Measurements from ENCODE around the gene RAB1B.
"Not testable (repeated sequence)": the region's sequence is repeated elsewhere in the genome, so short reads cannot be mapped to it uniquely, and the experiment has no call there.

RAB1B gene

DNA sequence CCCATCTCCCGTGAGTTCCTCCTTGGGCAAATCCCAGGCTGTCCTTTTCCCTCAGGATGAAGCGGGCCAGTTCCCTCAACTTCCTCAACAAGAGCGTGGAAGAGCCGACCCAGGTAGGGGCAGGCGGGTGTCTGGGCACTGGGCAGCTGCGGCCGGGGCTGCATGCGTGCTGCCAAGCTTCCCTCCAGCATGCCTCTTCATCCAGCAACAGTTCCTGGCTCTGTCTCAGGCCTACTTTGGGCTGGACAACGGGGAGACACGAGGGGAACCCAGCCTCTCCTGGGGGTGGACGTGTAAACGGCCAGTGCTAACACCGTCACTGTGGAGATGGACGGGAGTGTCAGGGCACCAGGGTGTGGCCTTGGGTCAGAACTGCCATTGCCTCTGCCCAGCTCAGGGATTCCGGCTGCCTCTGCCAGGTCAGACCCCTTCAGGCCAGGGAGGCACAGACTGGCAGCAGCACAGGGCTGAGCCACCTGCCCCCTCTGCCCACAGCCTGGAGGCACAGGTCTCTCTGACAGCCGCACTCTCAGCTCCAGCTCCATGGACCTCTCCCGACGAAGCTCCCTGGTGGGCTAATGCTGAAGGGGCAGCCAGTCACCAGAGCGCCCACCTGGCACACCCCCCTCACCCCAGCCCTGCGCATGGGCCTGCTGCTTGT lies 1.9 kb upstream of the RAB1B start:
- no peak for DNase-seq (ENCODE audit: low read depth in 2 of 3, low spot score in 1 of 3)

DNA sequence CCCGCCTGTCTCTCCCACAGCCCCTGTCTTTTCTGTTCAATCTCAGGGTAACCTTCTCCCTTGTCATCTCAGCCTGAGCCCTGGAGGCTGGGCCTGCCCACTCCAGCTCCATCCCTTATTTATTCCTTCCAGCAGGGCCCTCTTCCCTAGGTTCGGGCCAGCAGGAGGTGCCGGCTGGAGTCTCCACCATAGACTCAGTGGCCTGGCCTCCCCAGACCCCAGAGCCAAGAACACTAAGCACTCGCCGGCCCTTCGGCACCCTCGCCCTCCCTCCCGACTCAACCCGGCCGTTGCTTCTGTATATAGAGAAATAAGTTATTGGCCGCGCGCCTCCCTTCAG lies 1.4 kb upstream of the RAB1B start:
- no peak for DNase-seq (ENCODE audit: low read depth in 2 of 3, low spot score in 1 of 3)

DNA sequence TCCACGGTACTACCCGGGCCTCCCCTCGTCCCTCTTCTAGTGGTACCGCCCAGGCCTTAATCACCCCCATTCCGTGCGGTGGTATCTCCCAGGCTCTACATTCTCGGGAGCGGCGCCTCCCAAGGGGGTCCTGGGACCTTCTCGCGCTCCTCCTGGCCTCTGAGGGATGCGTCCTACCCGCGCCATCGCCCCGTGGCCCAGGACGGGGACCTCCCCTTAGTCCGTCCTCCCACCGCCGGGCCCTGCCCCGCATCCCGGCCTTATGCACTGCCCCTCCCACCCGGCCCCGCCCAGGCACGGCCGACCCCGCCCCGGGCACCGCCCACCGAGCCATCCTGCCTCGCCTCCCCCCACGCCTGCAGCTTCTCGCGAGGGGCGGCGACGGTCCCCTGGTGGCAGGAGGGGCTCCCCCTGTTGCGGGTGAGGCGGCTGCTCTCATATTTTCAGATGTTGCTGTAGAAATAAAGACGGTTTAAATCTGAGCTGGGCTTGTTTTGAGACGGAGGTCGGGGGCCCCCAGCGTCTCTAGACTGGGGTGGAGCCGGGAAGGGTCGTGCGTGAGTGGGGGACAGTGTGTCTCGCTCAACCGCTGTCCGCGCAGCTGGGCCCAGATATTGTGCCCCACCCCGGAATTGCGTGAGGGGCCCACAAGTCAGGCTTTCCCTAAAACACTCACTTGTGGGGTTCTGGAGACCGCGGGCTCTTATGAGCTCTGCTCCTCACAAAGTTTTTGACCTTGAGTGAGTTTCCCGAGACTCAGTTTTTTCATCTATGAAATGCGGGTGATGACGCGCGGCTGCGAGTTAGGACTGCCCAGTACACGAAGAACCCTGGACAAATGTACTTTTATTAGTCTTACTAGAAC lies 828 bp upstream of the RAB1B start:
- peak; percentile 82 to 86 (median 83) for DNase-seq (ENCODE audit: low read depth in 2 of 3, low spot score in 1 of 3)

DNA sequence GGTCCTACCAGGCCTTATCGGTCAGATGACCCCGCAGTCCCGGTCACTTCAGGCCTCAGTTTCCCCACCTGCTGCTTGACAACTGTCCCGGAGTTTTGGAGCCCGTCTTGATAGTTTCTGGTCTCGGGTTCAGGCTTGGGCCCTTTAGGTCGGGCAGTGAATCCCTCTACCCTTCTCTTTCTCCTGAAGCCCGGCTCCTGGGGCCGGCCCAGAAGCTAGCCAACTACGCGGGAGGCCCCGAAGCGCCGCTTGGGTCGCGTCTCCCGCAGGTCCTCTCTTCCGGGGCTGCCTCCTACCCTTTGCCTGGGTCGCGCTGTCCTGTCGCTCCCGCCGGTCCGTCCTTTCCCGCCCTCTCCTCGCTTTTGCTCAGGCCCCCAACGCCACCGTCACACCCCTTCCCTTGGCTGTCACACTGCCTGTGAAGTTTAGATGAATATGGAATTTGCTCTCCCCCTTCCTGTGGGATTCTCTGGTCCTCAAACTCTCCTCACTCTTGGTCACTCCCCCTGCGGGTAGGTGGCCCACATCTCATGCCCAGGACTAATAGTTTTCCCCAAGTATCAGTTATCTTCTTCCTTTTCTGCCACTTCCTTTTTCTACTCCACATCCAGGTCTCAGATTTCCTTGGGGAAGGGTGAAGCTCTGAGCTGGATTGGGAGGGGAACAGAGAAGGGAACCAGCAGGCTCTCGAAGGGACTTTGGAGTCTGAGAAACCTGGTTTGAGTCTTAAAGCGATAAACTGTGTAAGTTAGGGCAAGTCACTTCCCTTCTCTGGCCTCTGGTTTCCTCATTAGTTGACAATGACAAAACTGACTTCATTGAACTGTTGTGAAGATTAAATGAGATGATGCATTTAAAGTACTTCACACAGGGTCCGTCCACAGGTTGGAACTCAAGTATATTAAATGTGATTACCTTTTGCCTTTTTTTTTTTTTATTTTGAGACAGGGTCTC lies 790 bp downstream of the RAB1B start:
- no peak for DNase-seq (ENCODE audit: low read depth in 2 of 3, low spot score in 1 of 3)

DNA sequence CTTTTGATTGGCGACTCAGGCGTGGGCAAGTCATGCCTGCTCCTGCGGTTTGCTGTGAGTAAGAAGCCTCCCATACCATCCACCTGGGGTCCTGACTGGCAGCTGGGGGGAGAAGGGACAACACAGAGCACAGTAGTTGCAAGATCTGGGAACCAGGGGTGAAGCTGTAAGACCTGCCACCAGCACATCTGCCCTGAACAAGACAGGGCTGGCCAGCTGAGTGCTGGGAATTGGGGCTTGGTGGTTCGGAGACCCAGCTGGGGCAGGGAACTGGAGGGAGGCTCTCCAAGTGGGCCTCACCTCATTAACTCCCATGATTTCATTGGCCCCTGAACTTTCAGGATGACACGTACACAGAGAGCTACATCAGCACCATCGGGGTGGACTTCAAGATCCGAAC lies 3.4 kb downstream of the RAB1B start:
- DNase-seq (ENCODE audit: low read depth in 2 of 3, low spot score in 1 of 3) = no peak

DNA sequence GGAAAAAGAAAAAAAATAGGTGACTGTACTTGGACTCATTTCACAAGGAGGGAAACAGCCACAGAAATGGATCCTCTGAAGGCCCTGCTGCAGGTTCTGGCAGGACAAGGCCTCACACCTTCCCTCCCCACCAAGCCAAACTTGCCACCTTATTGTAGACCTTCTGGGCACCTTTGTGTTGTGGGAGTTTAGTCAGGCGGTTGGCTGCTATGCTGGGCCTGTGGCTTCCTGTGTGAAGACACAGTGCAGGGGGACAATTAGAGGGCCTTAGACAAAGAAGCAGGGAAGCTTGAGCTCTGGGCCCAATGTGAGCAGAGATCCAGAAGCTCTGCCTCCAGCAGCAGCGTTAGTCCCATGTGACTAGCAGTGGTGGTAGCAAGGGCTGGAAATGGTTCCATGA lies 4.2 kb downstream of the RAB1B start:
- DNase-seq (ENCODE audit: low read depth in 2 of 3, low spot score in 1 of 3) = no peak

DNA sequence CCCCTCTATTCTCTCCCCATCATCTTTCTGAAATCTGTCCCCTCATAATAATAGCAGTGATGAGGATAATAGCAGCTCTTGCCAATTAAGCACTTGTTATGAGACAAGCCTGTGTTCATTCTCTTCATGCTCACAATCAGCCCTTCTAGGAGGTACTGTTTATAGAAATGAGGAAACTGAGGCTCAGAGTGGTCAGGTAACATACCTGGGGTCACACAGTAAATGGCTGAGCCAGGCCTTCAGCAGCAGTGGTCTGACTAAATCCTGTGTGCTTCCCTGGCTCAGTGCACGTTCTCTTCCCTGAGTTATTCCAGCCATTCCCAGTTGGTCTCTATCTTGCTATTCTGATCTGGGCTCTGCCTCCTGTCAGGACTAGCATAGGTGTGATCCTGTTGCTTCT lies 5.8 kb downstream of the RAB1B start:
- no peak for DNase-seq (ENCODE audit: low read depth in 2 of 3, low spot score in 1 of 3)

DNA sequence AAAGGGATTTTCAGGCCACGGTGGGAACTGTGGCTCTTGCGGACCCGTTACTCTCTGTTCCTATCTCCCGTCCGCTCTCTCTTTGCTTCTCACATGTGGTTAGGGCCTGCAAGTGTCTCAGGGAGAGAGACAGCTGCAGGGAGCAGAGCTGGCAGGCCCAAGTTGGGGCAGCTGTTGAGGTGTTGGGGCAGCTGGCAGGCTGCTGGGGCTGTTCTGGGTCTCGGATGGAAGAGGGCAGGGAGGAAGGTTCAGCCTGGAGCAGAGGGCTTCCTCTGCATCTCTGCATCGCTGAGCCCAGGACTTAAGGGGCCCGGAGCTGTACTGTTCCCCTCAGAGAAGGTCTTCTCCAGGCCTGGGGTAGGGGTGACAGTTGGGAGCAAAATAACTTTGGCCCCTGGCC lies 7.0 kb downstream of the RAB1B start:
- no peak for DNase-seq (ENCODE audit: low read depth in 2 of 3, low spot score in 1 of 3)

DNA sequence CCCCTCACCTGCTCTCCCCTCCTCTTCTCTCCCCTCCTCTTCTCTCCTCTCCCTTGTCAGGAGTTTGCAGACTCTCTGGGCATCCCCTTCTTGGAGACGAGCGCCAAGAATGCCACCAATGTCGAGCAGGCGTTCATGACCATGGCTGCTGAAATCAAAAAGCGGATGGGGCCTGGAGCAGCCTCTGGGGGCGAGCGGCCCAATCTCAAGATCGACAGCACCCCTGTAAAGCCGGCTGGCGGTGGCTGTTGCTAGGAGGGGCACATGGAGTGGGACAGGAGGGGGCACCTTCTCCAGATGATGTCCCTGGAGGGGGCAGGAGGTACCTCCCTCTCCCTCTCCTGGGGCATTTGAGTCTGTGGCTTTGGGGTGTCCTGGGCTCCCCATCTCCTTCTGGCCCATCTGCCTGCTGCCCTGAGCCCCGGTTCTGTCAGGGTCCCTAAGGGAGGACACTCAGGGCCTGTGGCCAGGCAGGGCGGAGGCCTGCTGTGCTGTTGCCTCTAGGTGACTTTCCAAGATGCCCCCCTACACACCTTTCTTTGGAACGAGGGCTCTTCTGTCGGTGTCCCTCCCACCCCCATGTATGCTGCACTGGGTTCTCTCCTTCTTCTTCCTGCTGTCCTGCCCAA lies 7.7 kb downstream of the RAB1B start:
- DNase-seq (ENCODE audit: low read depth in 2 of 3, low spot score in 1 of 3) = no peak

DNA sequence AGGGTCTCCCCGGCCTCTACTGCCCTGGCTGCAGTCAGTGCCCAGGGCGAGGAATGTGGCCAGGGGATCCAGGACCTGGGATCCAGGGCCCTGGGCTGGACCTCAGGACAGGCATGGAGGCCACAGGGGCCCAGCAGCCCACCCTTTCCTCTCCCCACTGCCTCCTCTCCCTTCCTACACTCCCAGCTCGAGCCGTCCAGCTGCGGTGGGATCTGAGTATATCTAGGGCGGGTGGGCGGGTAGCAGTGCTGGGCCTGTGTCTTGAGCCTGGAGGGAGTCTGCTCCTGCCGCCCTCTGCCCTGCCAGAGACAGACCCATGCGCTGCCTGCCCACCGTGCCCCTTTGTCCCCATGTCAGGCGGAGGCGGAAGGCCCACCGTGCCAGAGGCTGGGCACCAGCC lies 8.2 kb downstream of the RAB1B start:
- not testable (repeated sequence) for DNase-seq (ENCODE audit: low read depth in 2 of 3, low spot score in 1 of 3)

DNA sequence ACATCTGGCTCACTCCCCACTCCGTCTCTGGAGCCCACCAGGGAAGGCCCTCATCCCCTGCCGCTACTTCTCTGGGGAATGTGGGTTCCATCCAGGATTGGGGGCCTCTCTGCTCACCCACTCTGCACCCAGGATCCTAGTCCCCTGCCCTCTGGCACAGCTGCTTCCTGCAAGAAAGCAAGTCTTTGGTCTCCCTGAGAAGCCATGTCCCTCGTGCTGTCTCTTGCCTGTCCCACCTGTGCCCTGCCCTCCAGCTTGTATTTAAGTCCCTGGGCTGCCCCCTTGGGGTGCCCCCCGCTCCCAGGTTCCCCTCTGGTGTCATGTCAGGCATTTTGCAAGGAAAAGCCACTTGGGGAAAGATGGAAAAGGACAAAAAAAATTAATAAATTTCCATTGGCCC lies 8.6 kb downstream of the RAB1B start:
- not testable (repeated sequence) for DNase-seq (ENCODE audit: low read depth in 2 of 3, low spot score in 1 of 3)

DNA sequence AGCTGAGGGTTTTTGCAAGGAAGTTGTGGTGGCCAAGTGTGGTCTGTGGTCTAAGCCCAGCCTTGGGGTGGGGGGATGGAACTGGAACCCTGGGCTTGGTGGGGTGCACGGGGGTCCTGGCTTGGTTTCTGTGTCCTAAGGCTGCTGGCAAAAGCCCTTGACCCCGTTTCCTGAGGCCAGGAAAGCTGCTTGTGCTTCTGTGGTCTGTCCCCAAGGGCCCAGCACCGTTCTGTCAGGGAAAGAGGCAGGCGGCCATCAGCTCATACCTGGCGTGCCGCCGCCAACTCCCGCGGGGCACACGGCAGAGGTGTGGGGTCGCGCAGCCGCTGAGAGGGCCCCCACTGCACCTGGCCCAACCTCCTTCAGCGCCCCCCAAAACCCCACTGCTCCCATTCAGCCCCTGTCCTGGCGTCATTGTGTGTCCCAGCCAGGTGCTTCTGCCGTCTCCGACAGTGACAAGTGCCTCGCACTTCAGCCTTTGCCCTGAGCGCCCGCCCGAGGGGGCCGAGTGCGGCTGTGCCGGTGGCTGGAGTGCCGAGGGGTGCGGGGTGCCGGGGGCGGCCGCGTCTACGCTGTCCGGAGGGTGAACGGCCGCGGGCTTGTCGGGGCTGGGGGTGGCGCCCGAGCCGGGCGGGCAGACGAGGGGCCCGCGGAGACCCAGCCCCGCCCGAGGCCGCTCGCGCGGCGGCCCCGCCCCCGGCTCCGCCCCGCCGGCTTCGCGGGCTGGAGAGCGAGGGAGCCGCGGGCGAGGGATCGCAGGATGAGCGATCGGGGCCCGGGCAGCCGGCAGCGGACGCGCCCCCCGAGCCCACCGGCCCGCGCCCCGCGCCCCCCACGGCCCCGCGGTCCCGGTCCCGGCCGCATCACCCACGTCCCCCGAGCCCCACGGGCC lies 9.3 kb downstream of the RAB1B start, which contains the start of gene CNIH2:
TSS of gene CNIH2 (plus strand) at position 705 of the 892 bp plus-strand sequence. CDS start 282 bp downstream, outside the sequence.
- peak in 1 of 3 donors; percentile 39 for DNase-seq (ENCODE audit: low read depth in 2 of 3, low spot score in 1 of 3)

DNA sequence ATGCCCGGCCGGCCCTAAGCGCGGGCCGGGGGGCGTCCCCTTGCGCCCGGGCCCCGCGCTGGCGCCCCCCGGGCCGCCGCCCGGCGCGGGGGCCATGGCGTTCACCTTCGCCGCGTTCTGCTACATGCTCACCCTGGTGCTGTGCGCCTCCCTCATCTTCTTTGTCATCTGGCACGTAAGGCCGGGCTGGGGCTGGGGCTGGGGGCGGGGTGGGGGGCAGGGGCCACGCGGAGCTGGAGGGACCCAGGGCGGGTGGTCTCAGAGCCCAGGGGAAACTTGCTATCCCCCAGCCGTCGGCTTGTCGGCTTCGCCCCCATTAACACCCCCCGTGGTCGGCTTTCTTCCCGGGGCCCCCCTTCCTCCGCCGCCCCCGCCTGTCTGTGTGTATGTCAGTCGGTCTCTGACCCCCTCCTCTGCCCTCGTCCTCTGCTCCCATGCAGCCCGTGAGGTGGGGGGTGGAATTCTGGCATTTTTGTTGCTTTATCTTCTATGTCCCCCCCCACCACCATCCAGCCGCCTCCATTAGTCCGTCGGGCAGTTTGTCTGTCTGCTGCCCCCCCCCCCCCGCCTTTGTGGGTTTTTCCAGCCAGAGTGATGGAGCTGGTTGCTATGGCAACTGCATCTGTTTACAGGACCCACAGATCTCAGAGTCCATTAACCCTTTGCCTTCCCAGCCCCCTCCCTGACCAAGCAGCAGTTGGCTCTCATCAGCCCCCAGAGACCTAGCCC lies 10.1 kb downstream of the RAB1B start:
- DNase-seq (ENCODE audit: low read depth in 2 of 3, low spot score in 1 of 3) = no peak

DNA sequence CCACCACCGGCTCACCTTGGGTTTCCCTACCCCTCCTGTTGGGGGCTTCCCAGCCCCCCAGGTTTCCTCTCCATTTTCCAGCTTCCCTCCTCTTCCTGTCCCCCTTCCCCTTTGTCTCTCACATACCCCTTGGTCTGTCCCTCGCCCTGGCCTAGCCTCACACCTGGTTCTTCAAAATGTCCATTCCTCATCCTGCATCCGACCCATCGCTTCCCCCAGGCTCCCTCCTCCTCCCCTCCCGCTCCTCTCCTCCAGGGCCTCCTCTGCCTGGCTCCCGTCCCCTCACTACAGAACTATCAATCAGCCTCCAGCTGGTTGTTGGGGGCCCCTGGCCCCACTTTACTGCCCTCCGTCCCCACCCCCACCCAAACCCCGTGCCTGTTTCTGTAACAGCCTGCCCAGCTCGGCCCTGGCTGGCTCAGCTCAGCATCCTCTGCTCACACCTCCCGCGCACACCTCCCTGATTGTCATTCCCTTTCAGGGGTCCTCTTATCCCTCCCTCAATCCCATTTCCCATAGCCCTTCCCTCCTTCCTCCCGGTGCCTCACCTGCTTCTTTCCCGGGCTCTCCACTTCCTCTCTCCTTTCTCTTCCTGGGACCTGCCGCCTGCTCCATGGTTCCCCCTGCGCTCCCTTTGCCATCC lies 10.8 kb downstream of the RAB1B start:
- DNase-seq (ENCODE audit: low read depth in 2 of 3, low spot score in 1 of 3) = no peak

DNA sequence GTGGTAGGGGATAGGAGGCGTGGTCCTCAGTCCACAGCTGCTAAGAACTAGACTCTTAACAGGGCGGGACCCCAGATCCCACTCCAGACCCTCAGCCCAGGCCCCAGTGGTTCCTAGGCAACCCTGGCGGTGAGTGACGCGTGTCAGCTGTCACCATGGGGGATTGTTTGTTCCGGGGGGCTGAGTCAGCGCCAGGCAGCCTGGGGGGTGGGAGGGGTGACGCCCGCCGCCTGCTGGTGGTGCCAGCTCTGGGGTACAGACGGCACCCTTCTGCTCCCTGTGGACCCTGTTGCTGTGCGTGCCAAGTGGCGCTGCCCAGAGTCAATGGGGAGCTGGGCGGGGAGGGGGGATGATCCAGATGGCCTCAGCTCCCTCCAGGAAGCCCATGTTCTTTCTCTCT lies 12.0 kb downstream of the RAB1B start:
- DNase-seq (ENCODE audit: low read depth in 2 of 3, low spot score in 1 of 3) = no peak

DNA sequence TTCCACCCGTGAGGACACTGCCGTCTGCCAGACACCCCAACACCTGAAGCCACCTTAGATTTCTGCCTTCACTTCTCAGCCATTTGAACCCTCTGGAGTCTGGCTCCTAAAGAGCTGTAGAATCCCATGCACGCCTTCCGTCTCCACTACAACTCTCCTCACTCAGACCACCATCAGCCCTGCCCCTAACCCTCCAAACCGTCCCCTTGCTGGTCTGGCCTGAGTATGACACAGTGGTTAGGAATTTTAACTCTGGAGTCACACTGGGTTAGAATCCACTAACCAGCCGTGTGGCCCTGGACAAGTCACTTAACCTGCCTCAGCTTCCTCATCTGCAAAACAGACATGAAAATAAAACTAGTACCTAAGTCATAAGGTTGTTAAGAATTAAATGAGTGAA lies 12.6 kb downstream of the RAB1B start:
- no peak for DNase-seq (ENCODE audit: low read depth in 2 of 3, low spot score in 1 of 3)

DNA sequence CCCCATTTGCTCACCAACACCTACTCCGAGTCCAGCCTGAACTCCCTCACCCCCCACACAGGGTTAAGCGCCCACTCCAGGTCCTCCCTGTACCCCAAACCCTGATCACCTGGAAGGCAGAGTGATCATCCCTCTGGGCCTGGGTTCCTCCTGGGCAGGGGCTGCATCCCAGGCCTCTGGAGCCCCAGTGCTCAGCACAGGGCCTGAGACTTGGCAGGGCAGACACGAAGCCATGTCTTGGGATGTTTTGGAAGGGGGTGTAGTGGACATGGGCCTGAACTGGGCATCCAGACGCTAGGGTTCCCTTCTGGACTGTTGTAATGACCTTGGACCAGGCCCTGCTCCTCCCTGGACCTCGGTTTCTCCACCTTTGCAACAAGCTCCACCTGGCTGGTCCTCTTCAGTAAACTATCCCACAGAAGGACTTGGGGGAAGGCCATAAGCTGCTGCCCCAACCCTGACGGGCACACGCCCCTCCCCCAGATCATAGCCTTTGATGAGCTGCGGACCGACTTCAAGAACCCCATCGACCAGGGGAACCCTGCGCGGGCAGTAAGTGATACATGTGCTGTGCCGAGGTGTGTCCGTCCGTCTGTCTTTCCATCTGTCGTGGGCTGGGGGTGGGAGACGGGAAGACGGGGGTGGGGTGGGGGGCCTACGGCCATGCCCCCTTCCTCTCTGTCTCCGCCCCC lies 13.5 kb downstream of the RAB1B start:
- no peak for DNase-seq (ENCODE audit: low read depth in 2 of 3, low spot score in 1 of 3)
